ENCODE measurements around the gene ZNF280B. TPM values are rescaled to one million over a fixed set of nuclear protein-coding genes. Genes with fewer than 3 reads are reported as not detected.

The ZNF280B gene
- total RNA-seq, 1 experiment from 2014 or later: 5.5 TPM

- H3K4me3 ChIP-seq (replicated peaks in 1 of 2; ENCODE audit: low read depth in 1 of 2, low read length in 2 of 2): no peak overlapping the region
- no peaks in the 10 kb centered on the region for H3K36me3 ChIP-seq (ENCODE audit: control insufficient read depth in 1 of 2, insufficient read depth in 2 of 2, low read length in 2 of 2)
- no peak for ATAC-seq
- intact Hi-C loops (cut with micrococcal nuclease): loop anchor here (10.0 kb wide), 2 partner anchors 124 to 284 kb away; no protein-coding TSS in a partner anchor
- no peak for DNase-seq (ENCODE audit: low read depth, low spot score)
- no peaks in the 10 kb centered on the region for H3K27me3 ChIP-seq (ENCODE audit: insufficient read depth, low read length)
- H4K20me1 ChIP-seq (ENCODE audit: insufficient read depth): no peaks in the 10 kb centered on the region
- ChIA-PET CTCF (interaction anchor here (1.7 kb wide), 1 partner anchor 416 kb away, joined by 4 read pairs; no protein-coding TSS in a partner anchor), POLR2A (no interaction called here), RAD21 (ENCODE audit: low non-redundant PET in 1 of 2, low total read pairs in 2 of 2, uncharacterized antibody in 2 of 2, unreplicated experiment in 2 of 2) (no interaction called here)
- no peak overlapping the region for H2AFZ ChIP-seq (ENCODE audit: low read depth, low read length, poor library complexity, severe bottlenecking)
- no peak overlapping the region for H3K4me2 ChIP-seq (ENCODE audit: low read length)
- H3K4me1 ChIP-seq (ENCODE audit: control insufficient read depth in 1 of 2, insufficient read depth in 2 of 2, low read length in 2 of 2): no peaks in the 10 kb centered on the region
- H3K9me3 ChIP-seq (ENCODE audit: control insufficient read depth in 1 of 2, insufficient read depth in 1 of 2, low read depth in 1 of 2, low read length in 2 of 2): peaks cover 0 to 12% of the 10 kb centered on the region in 2 experiments; a peak in 1 of 4 replicates
- no peaks in the 10 kb centered on the region for H3K79me2 ChIP-seq (ENCODE audit: insufficient read depth, low read length)
- no peak overlapping the region for H3K27ac ChIP-seq (ENCODE audit: low read depth, low read length)
- H3K9me2 ChIP-seq (ENCODE audit: insufficient read depth): no peaks in the 10 kb centered on the region
- BruUV-seq (replicated peaks): no TSS peak
- TF ChIP-seq SP1 (IDR thresholded peaks at IDR 0.05; ENCODE audit: low read depth) (no peak), FOSL1 (IDR thresholded peaks at IDR 0.05; ENCODE audit: low read depth) (no peak), POLR2AphosphoS5 (IDR thresholded peaks at IDR 0.05; ENCODE audit: low read depth, low read length) (no peak), ZBTB33 (IDR thresholded peaks at IDR 0.05; ENCODE audit: extremely low read depth, insufficient replicate concordance, low read length) (no peak), SIN3A (IDR thresholded peaks at IDR 0.05; ENCODE audit: low read depth) (no peak), TCF7L2 (IDR thresholded peaks at IDR 0.05; ENCODE audit: borderline replicate concordance, extremely low read depth, insufficient read depth, insufficient read length) (no peak), YY1 (IDR thresholded peaks at IDR 0.05; ENCODE audit: extremely low read depth, insufficient replicate concordance, low read depth, low read length) (no peak), ZNF274 (IDR thresholded peaks at IDR 0.05; ENCODE audit: low read depth, low read length) (no peak), SRF (IDR thresholded peaks at IDR 0.05; ENCODE audit: low read depth) (no peak), EZH2 (IDR thresholded peaks at IDR 0.05) (no peak), POLR2A (IDR thresholded peaks at IDR 0.05; ENCODE audit: borderline replicate concordance, extremely low read depth, insufficient read depth, insufficient read length) (no peak), RAD21 (IDR thresholded peaks at IDR 0.05; ENCODE audit: low read depth) (no peak)
- TF ChIP-seq, protein P1, sequence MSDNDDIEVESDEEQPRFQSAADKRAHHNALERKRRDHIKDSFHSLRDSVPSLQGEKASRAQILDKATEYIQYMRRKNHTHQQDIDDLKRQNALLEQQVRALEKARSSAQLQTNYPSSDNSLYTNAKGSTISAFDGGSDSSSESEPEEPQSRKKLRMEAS (IDR thresholded peaks at IDR 0.05): no peak
- TF ChIP-seq, protein P2, sequence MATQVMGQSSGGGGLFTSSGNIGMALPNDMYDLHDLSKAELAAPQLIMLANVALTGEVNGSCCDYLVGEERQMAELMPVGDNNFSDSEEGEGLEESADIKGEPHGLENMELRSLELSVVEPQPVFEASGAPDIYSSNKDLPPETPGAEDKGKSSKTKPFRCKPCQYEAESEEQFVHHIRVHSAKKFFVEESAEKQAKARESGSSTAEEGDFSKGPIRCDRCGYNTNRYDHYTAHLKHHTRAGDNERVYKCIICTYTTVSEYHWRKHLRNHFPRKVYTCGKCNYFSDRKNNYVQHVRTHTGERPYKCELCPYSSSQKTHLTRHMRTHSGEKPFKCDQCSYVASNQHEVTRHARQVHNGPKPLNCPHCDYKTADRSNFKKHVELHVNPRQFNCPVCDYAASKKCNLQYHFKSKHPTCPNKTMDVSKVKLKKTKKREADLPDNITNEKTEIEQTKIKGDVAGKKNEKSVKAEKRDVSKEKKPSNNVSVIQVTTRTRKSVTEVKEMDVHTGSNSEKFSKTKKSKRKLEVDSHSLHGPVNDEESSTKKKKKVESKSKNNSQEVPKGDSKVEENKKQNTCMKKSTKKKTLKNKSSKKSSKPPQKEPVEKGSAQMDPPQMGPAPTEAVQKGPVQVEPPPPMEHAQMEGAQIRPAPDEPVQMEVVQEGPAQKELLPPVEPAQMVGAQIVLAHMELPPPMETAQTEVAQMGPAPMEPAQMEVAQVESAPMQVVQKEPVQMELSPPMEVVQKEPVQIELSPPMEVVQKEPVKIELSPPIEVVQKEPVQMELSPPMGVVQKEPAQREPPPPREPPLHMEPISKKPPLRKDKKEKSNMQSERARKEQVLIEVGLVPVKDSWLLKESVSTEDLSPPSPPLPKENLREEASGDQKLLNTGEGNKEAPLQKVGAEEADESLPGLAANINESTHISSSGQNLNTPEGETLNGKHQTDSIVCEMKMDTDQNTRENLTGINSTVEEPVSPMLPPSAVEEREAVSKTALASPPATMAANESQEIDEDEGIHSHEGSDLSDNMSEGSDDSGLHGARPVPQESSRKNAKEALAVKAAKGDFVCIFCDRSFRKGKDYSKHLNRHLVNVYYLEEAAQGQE (IDR thresholded peaks at IDR 0.05; ENCODE audit: low read depth): no peak
- H3K9ac ChIP-seq (ENCODE audit: low read length): no peak overlapping the region
Measured at GRCh38 chr22:22461111-22461510, 47.4 kb downstream of the ZNF280B start.

Data from HCT116 (cell line).